ENCODE measurements around the gene SORD.
"Not testable (repeated sequence)": the region's sequence is repeated elsewhere in the genome, so short reads cannot be mapped to it uniquely, and the experiment has no call there.

Gene SORD

DNA sequence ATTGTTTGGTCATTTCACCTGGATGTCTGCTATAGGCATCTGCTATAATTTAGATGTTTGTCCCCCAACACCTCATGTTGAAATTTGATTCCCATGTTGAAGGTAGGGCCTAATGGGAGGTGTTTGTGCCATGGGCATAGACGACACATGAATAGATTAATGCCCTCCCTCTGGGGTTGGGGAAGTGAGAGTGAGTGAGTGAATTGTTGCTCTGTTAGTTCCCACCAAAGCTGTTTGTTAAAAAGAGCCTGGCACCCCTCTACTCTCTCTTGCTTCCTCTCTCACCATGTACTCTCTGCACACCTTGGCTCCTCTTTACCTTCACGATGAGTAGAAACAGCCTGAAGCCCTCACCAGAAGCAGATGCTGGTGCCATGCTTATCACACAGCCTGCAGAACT, 23.9 kb upstream of the SORD start:
- Histone ChIP-seq H3K9me3 (ENCODE audit: insufficient read depth, low read length) (no peaks in the 10 kb centered on the region), H3K4me3 (ENCODE audit: insufficient read length, low read depth) (no peak overlapping the region), H3K27me3 (ENCODE audit: insufficient read depth, insufficient read length) (no peaks in the 10 kb centered on the region), H3K9ac (ENCODE audit: insufficient read length, low read depth) (no peak overlapping the region), H3K36me3 (ENCODE audit: insufficient read depth, insufficient read length, low read length) (no peaks in the 10 kb centered on the region), H3K4me1 (ENCODE audit: insufficient read depth, insufficient read length) (no peaks in the 10 kb centered on the region)
- DNase-seq (ENCODE audit: low read depth, low spot score): no peak
- TF ChIP-seq SUZ12 (IDR thresholded peaks at IDR 0.05; ENCODE audit: extremely low read depth, insufficient read depth, insufficient read length) (no peak), ZNF274 (IDR thresholded peaks at IDR 0.05; ENCODE audit: low read depth, low read length) (no peak), YY1 (IDR thresholded peaks at IDR 0.05; ENCODE audit: insufficient read depth, insufficient read length) (no peak)

DNA sequence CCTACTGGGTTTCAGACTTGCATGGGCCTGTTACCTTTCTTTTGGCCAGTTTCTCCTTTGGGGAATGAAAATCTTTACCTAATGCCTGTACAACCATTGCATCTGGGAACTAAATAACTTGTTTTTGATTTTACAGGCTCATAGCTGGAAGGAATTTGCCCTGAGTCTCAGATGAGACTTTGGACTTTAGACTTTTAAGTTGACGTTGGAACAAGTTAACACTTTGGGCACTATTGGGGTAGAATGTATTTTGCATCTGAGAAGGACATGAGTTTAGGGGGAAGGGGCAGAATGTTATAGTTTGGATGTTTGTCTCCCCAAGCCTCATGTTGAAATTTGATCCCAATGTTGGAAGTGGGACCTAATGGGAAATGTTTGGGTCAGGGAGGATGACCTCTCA, 21.8 kb upstream of the SORD start:
- H3K9ac ChIP-seq (ENCODE audit: insufficient read length, low read depth); DNase-seq (ENCODE audit: low read depth, low spot score); H3K27me3 ChIP-seq (ENCODE audit: insufficient read depth, insufficient read length); H3K4me1 ChIP-seq (ENCODE audit: insufficient read depth, insufficient read length); H3K36me3 ChIP-seq (ENCODE audit: insufficient read depth, insufficient read length, low read length); H3K4me3 ChIP-seq (ENCODE audit: insufficient read length, low read depth); H3K9me3 ChIP-seq (ENCODE audit: insufficient read depth, low read length): not testable (repeated sequence)

DNA sequence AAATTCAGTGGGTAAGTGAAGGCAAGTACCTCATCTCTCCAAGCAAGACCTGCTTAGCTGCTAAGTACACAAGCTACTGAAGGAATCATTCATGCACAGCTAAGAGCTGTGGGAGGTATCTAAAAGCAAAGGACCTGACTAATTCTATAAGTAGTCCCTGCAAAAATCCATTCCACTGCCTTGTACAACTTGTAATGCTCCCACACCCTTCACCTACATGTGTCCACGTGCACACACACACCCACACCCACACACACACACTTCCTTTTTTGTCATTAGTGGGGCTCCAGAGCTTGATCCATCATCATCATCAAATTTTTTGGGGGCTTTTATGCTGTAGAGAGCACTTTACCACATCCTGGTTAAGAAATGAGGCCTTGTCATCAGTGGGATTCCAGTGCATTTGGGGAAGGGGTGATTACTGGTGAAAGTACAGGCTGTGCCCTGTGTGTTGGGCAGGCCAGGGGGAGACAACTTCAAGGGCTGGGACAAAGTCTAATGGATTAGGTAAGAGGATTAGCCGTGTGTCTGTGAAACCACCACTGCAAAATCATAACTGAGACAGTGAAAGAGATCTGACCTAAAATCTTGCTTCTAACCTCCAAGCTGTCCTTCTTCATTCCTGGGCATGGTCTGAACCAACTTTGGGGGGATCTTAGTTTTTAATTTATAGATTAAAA, 19.1 kb upstream of the SORD start:
- not testable (repeated sequence) for H3K36me3 ChIP-seq (ENCODE audit: insufficient read depth, insufficient read length, low read length); DNase-seq (ENCODE audit: low read depth, low spot score); H3K4me3 ChIP-seq (ENCODE audit: insufficient read length, low read depth); H3K27me3 ChIP-seq (ENCODE audit: insufficient read depth, insufficient read length); H3K4me1 ChIP-seq (ENCODE audit: insufficient read depth, insufficient read length); H3K9me3 ChIP-seq (ENCODE audit: insufficient read depth, low read length); H3K9ac ChIP-seq (ENCODE audit: insufficient read length, low read depth)

DNA sequence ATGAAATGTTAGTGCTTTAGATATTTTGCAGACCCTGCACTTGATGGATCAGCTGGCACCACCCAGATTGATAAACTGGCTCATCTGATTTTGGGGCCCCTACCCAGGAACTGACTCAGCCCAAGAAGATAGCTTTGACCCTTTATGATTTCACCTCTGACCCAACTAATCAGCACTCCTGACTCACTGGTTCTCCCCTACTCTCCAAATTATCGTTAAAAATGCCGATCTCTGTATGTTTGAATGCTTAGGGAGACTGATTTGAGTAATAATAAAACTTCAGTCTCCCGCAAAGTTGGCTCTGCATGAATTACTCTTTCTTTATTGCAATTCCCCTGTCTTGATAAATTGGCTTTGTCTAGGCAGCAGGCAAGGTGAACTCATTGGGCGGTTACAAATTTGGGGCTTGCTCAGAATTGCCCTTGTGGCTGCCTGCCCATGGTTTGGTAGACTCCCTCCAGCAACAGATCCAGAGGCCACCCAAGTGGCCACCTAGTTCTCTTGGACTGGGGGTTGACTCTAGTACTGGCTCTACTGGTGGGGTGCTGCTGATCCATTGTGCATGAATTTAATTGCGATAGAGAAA, 18.3 kb upstream of the SORD start:
- not testable (repeated sequence) for H3K9me3 ChIP-seq (ENCODE audit: insufficient read depth, low read length); H3K4me1 ChIP-seq (ENCODE audit: insufficient read depth, insufficient read length); H3K36me3 ChIP-seq (ENCODE audit: insufficient read depth, insufficient read length, low read length); H3K4me3 ChIP-seq (ENCODE audit: insufficient read length, low read depth); H3K27me3 ChIP-seq (ENCODE audit: insufficient read depth, insufficient read length); DNase-seq (ENCODE audit: low read depth, low spot score); H3K9ac ChIP-seq (ENCODE audit: insufficient read length, low read depth)

DNA sequence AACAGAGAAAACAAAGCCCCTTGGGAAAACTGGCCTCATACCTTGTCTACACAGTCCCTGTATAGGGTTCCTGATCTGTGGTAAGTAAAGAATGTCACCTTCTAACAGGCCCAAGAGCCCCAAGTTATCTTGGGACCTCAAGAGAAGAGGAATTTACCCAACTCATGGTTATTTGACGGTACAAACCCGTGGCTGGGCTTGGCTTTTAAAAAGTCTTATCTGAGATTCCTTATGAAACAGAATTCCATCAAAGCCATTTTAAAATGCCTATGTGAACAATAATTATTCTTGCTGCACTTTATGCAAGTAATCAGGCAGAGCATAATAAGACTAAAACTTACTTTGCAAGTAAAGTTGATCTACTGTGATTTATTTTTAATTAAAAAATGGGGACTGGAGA, 13.9 kb upstream of the SORD start:
- no peaks in the 10 kb centered on the region for H3K4me1 ChIP-seq (ENCODE audit: insufficient read depth, insufficient read length)
- peaks cover 4% of the 10 kb centered on the region; the same call in 1 of the 2 replicates for H3K9me3 ChIP-seq (ENCODE audit: insufficient read depth, low read length)
- no peaks in the 10 kb centered on the region for H3K36me3 ChIP-seq (ENCODE audit: insufficient read depth, insufficient read length, low read length)
- DNase-seq (ENCODE audit: low read depth, low spot score): no peak
- TF ChIP-seq YY1 (IDR thresholded peaks at IDR 0.05; ENCODE audit: insufficient read depth, insufficient read length) (no peak), ZNF274 (IDR thresholded peaks at IDR 0.05; ENCODE audit: low read depth, low read length) (no peak), SUZ12 (IDR thresholded peaks at IDR 0.05; ENCODE audit: extremely low read depth, insufficient read depth, insufficient read length) (no peak)
- no peaks in the 10 kb centered on the region for H3K27me3 ChIP-seq (ENCODE audit: insufficient read depth, insufficient read length)
- no peak overlapping the region for H3K4me3 ChIP-seq (ENCODE audit: insufficient read length, low read depth)
- H3K9ac ChIP-seq (ENCODE audit: insufficient read length, low read depth): no peak overlapping the region

DNA sequence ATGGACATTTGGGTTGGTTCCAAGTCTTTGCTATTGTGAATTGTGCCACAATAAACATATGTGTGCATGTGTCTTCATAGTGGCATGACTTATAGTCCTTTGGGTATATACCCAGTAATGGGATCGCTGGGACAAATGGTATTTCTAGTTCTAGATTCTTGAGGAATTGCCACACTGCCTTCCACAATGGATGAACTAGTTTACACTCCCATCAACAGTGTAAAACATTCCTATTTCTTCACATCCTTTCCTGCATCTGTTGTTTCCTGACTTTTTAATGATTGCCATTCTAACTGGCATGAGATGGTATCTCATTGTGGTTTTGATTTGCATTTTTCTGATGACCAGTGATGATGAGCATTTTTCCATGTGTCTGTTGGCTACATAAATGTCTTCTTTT, 7.9 kb upstream of the SORD start:
- not testable (repeated sequence) for H3K4me1 ChIP-seq (ENCODE audit: insufficient read depth, insufficient read length); H3K9me3 ChIP-seq (ENCODE audit: insufficient read depth, low read length); DNase-seq (ENCODE audit: low read depth, low spot score); H3K36me3 ChIP-seq (ENCODE audit: insufficient read depth, insufficient read length, low read length); H3K4me3 ChIP-seq (ENCODE audit: insufficient read length, low read depth); H3K9ac ChIP-seq (ENCODE audit: insufficient read length, low read depth); H3K27me3 ChIP-seq (ENCODE audit: insufficient read depth, insufficient read length)

DNA sequence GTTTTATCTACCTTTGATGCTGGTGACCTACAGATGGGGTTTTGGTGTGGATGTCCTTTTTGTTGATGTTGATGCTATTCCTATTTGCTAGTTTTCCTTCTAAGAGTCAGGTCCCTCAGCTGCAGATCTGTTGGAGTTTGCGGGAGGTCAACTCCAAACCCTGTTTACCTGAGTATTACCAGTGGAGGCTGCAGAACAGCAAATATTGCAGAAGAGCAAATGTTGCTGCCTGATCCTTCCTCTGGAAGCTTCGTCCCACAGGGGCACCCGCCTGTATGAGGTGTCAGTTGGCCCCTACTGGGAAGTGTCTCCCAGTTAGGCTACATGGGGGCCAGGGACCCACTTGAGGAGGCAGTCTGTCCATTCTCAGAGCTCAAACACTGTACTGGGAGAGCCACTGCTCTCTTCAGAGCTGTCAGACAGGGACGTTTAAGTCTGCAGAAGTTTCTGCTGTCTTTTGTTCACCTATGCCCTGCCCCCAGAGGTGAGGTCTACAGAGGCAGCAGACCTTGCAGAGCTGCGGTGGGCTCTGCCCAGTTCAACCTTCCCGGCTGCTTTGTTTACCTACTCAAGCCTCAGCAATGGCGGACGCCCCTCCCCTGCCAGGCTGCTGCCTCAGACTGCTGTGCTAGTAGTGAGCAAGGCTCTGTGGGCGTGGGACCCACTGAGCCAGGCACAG, 2.6 kb upstream of the SORD start:
- H3K27me3 ChIP-seq (ENCODE audit: insufficient read depth, insufficient read length); H3K4me3 ChIP-seq (ENCODE audit: insufficient read length, low read depth); DNase-seq (ENCODE audit: low read depth, low spot score); H3K36me3 ChIP-seq (ENCODE audit: insufficient read depth, insufficient read length, low read length); H3K9me3 ChIP-seq (ENCODE audit: insufficient read depth, low read length); H3K4me1 ChIP-seq (ENCODE audit: insufficient read depth, insufficient read length); H3K9ac ChIP-seq (ENCODE audit: insufficient read length, low read depth): not testable (repeated sequence)

DNA sequence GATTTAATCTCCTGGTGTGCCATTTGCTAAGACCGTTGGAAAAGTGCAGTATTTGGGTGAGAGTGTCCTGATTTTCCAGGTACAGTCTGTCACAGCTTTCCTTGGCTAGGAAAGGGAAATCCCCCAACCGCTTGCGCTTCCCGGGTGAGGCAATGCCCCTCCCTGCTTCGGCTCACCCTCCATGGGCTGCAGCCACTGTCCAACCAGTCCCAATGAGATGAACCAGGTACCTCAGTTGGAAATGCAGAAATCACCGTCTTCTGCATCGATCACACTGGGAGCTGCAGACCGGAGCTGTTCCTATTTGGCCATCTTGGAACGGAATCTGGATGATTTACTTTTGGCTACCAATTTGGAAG, 2.1 kb upstream of the SORD start:
- not testable (repeated sequence) for DNase-seq (ENCODE audit: low read depth, low spot score); H3K9ac ChIP-seq (ENCODE audit: insufficient read length, low read depth); H3K36me3 ChIP-seq (ENCODE audit: insufficient read depth, insufficient read length, low read length)

More for the DNA sequence above, 2.1 kb upstream of the SORD start:
- not testable (repeated sequence) for H3K4me3 ChIP-seq (ENCODE audit: insufficient read length, low read depth); H3K9me3 ChIP-seq (ENCODE audit: insufficient read depth, low read length); H3K27me3 ChIP-seq (ENCODE audit: insufficient read depth, insufficient read length); H3K4me1 ChIP-seq (ENCODE audit: insufficient read depth, insufficient read length)

Measured in NT2/D1 (cell line).